Neutrophil (primary cell): ENCODE results near the gene EN1.

Source experiments
- H3K27ac ChIP-seq: fragments of 200-600 bp; sonication (generic); 2 replicates; pipeline ENCODE4 v1.5.1; 2016; ENCODE audit warnings: mild to moderate bottlenecking, moderate library complexity
- H3K27me3 ChIP-seq: fragments of 200-600 bp; sonication (generic); 2 replicates; pipeline ENCODE4 v1.6.0; 2016; ENCODE audit warnings: mild to moderate bottlenecking
- H3K36me3 ChIP-seq: fragments of 200-600 bp; sonication (generic); 2 replicates; pipeline ENCODE4 v1.5.1; 2017
- H3K4me1 ChIP-seq, 2 experiments: fragments of 200-600 bp in 1 of 2; sonication (generic) in 1 of 2; 1 replicate in 1 of 2; 2 replicates in 1 of 2; pipeline versions ENCODE4 v1.5.1 to v1.6.1; 2013 to 2016; ENCODE audit warnings: low read depth in 1 of 2, low read length in 1 of 2, mild to moderate bottlenecking in 1 of 2, moderate library complexity in 1 of 2; ENCODE audit not compliant: control insufficient read depth in 1 of 2, insufficient read depth in 1 of 2
- H3K4me3 ChIP-seq, 2 experiments: fragments of 200-600 bp in 1 of 2; sonication (generic) in 1 of 2; 1 replicate in 1 of 2; 2 replicates in 1 of 2; pipeline ENCODE4 v1.5.1; 2013 to 2016; ENCODE audit warnings: low read depth in 1 of 2, low read length in 1 of 2, mild to moderate bottlenecking in 1 of 2, moderate library complexity in 1 of 2
- H3K9me3 ChIP-seq: fragments of 200-600 bp; sonication (generic); 2 replicates; pipeline ENCODE4 v1.5.1; 2016
- CTCF ChIP-seq: fragments of 200-600 bp; sonication (generic); IDR thresholded peaks from 2 replicates; pipeline ENCODE4 v1.5.1; 2016; ENCODE audit warnings: antibody characterized with exemption

The EN1 gene

GRCh38 chr2:118834440-118834810 is 13.0 kb downstream of the EN1 start:
- peaks cover 0 to 4% of the 10 kb centered on the region in 2 experiments for H3K4me1 ChIP-seq
- H3K27me3 ChIP-seq, result peaks cover 100% of the 10 kb centered on the region
- no peaks in the 10 kb centered on the region for H3K36me3 ChIP-seq
- H3K27ac ChIP-seq, result no peak overlapping the region
- no peak for TF ChIP-seq CTCF
- H3K9me3 ChIP-seq, result no peaks in the 10 kb centered on the region
- H3K4me3 ChIP-seq, result no peak overlapping the region

GRCh38 chr2:118833716-118834439 is 13.6 kb downstream of the EN1 start:
- no peaks in the 10 kb centered on the region for H3K9me3 ChIP-seq
- H3K36me3 ChIP-seq, result no peaks in the 10 kb centered on the region
- no peak for TF ChIP-seq CTCF
- peaks cover 100% of the 10 kb centered on the region for H3K27me3 ChIP-seq
- H3K27ac ChIP-seq, result no peak overlapping the region
- peaks cover 0 to 4% of the 10 kb centered on the region in 2 experiments for H3K4me1 ChIP-seq
- no peak overlapping the region for H3K4me3 ChIP-seq

GRCh38 chr2:118832791-118833715 is 14.4 kb downstream of the EN1 start:
- Histone ChIP-seq H3K4me3 (no peak overlapping the region), H3K27me3 (peaks cover 100% of the 10 kb centered on the region), H3K27ac (no peak overlapping the region), H3K9me3 (no peaks in the 10 kb centered on the region), H3K36me3 (no peaks in the 10 kb centered on the region), H3K4me1 (peaks cover 0 to 4% of the 10 kb centered on the region in 2 experiments)
- no peak for TF ChIP-seq CTCF

- H3K36me3 ChIP-seq, result no peaks in the 10 kb centered on the region
- no peak overlapping the region for H3K4me3 ChIP-seq
- H3K27ac ChIP-seq, result no peak overlapping the region
- peaks cover 100% of the 10 kb centered on the region for H3K27me3 ChIP-seq
- peaks cover 0 to 4% of the 10 kb centered on the region in 2 experiments for H3K4me1 ChIP-seq
- TF ChIP-seq CTCF, result no peak
- H3K9me3 ChIP-seq, result no peaks in the 10 kb centered on the region
Measured at GRCh38 chr2:118832071-118832790, 15.2 kb downstream of the EN1 start.

GRCh38 chr2:118830881-118831280 is 16.6 kb downstream of the EN1 start:
- H3K4me3 ChIP-seq, result no peak overlapping the region
- H3K27ac ChIP-seq, result no peak overlapping the region
- no peak for TF ChIP-seq CTCF
- peaks cover 100% of the 10 kb centered on the region for H3K27me3 ChIP-seq
- H3K9me3 ChIP-seq, result no peaks in the 10 kb centered on the region
- peaks cover 0 to 2% of the 10 kb centered on the region in 2 experiments for H3K4me1 ChIP-seq
- H3K36me3 ChIP-seq, result no peaks in the 10 kb centered on the region
